ENCODE results near the gene PTPA. TPM values are rescaled to one million over a fixed set of nuclear protein-coding genes. Genes with fewer than 3 reads are reported as not detected.

The PTPA gene
- polyA plus RNA-seq, 3 donors = 11.7 to 38.5 (median 12.4) TPM

GRCh38 chr9:129102791-129103594 lies 8.2 kb upstream of the PTPA start:
- Histone ChIP-seq H2AFZ (ENCODE audit: insufficient read depth, low read depth, low read length, poor library complexity, severe bottlenecking) (no peak overlapping the region), H3K4me3 (replicated peaks in 1 of 3; ENCODE audit: low read depth in 2 of 3, low read length in 3 of 3) (no peak overlapping the region)

GRCh38 chr9:129103595-129103965 lies 7.6 kb upstream of the PTPA start:
- Mint-ChIP-seq H3K36me3 (peaks cover 24 to 27% of the 10 kb centered on the region in 2 donors), H3K4me1 (no peaks in the 10 kb centered on the region), H3K4me3 (no peak overlapping the region), H3K9me3 (peaks cover 0 to 3% (median 0%) of the 10 kb centered on the region in 7 donors), H3K27ac (peak overlapping the region in 1 of 7 donors; percentile 27), H3K27me3 (ENCODE audit: low read depth in 3 of 3) (peaks cover 0 to 1% (median 0%) of the 10 kb centered on the region in 3 donors)
- no peak for DNase-seq
- no peak overlapping the region for H2AFZ ChIP-seq (ENCODE audit: insufficient read depth, low read depth, low read length, poor library complexity, severe bottlenecking)
- no peak overlapping the region for H3K4me3 ChIP-seq (replicated peaks in 1 of 3; ENCODE audit: low read depth in 2 of 3, low read length in 3 of 3)
- H3K27me3 ChIP-seq (ENCODE audit: control insufficient read depth in 2 of 2, insufficient read depth in 2 of 2, low read length in 2 of 2) = no peaks in the 10 kb centered on the region
- peaks cover 12 to 33% of the 10 kb centered on the region in 2 donors for H3K36me3 ChIP-seq (replicated peaks in 1 of 2; ENCODE audit: control insufficient read depth in 1 of 2, insufficient read depth in 2 of 2, low read length in 2 of 2)
- H3K9me3 ChIP-seq (replicated peaks in 1 of 2; ENCODE audit: control insufficient read depth in 1 of 2, insufficient read depth in 1 of 2, low read length in 2 of 2) = no peaks in the 10 kb centered on the region
- no peak overlapping the region for H3K9ac ChIP-seq (ENCODE audit: insufficient read depth, low read length, poor library complexity, severe bottlenecking)
- WGBS (ENCODE audit: insufficient coverage) = 98% methylated on average over 4 of the region's 4 CpGs
- intact Hi-C loops (cut with micrococcal nuclease) = no loop called here
- peaks cover 2% of the 10 kb centered on the region for H3K79me2 ChIP-seq (ENCODE audit: insufficient read depth, low read length)
- H4K20me1 ChIP-seq (ENCODE audit: insufficient read depth, low read length) = no peaks in the 10 kb centered on the region
- H3K4me1 ChIP-seq (ENCODE audit: control insufficient read depth in 1 of 2, insufficient read depth in 2 of 2, low read length in 2 of 2) = peaks cover 0 to under 1% of the 10 kb centered on the region in 2 donors
- H3K27ac ChIP-seq (ENCODE audit: low read depth in 1 of 2, low read length in 2 of 2) = no peak overlapping the region
- no peak for TF ChIP-seq CTCF (IDR thresholded peaks at IDR 0.05)
- no peak overlapping the region for H3K4me2 ChIP-seq (replicated peaks; ENCODE audit: extremely low read depth, low read length, poor library complexity, severe bottlenecking)

More at GRCh38 chr9:129102791-129103594, 8.2 kb upstream of the PTPA start:
- H3K36me3 Mint-ChIP-seq = peaks cover 29 to 32% of the 10 kb centered on the region in 2 donors
- Histone ChIP-seq H3K9ac (ENCODE audit: insufficient read depth, low read length, poor library complexity, severe bottlenecking) (no peak overlapping the region), H3K36me3 (replicated peaks in 1 of 2; ENCODE audit: control insufficient read depth in 1 of 2, insufficient read depth in 2 of 2, low read length in 2 of 2) (peaks cover 15 to 37% of the 10 kb centered on the region in 2 donors), H4K20me1 (ENCODE audit: insufficient read depth, low read length) (no peaks in the 10 kb centered on the region), H3K9me3 (replicated peaks in 1 of 2; ENCODE audit: control insufficient read depth in 1 of 2, insufficient read depth in 1 of 2, low read length in 2 of 2) (no peaks in the 10 kb centered on the region), H3K4me1 (ENCODE audit: control insufficient read depth in 1 of 2, insufficient read depth in 2 of 2, low read length in 2 of 2) (no peaks in the 10 kb centered on the region), H3K27me3 (ENCODE audit: control insufficient read depth in 2 of 2, insufficient read depth in 2 of 2, low read length in 2 of 2) (no peaks in the 10 kb centered on the region), H3K79me2 (ENCODE audit: insufficient read depth, low read length) (no peaks in the 10 kb centered on the region), H3K4me2 (replicated peaks; ENCODE audit: extremely low read depth, low read length, poor library complexity, severe bottlenecking) (no peak overlapping the region), H3K27ac (ENCODE audit: low read depth in 1 of 2, low read length in 2 of 2) (no peak overlapping the region)
- WGBS (ENCODE audit: insufficient coverage) = 47% methylated on average over 8 of the region's 14 CpGs
- DNase-seq = peak in 1 of 3 donors; percentile 34
- H3K27me3 Mint-ChIP-seq (ENCODE audit: low read depth in 3 of 3) = peaks cover 0 to 1% (median 0%) of the 10 kb centered on the region in 3 donors
- H3K4me1 Mint-ChIP-seq = no peaks in the 10 kb centered on the region
- intact Hi-C loops (cut with micrococcal nuclease) = no loop called here
- H3K9me3 Mint-ChIP-seq = peaks cover 0 to 3% (median 0%) of the 10 kb centered on the region in 7 donors
- H3K27ac Mint-ChIP-seq = no peak overlapping the region
- peak; percentile 65 for TF ChIP-seq CTCF (IDR thresholded peaks at IDR 0.05)
- no peak overlapping the region for H3K4me3 Mint-ChIP-seq

Data from CD14-positive monocyte (primary cell).